ENCODE measurements around the gene C1orf159. TPM values are rescaled to one million over a fixed set of nuclear protein-coding genes. Genes with fewer than 3 reads are reported as not detected.

The C1orf159 gene
- total RNA-seq, 1 experiment from 2014 or later = 19.8 TPM

- no peak for DNase-seq (ENCODE audit: low read depth)
These were observed 20.9 kb downstream of the C1orf159 start for GRCh38 chr1:1094981-1095380.

GRCh38 chr1:1093610-1093943 is 22.3 kb downstream of the C1orf159 start:
- no peak for DNase-seq (ENCODE audit: low read depth)

GRCh38 chr1:1092894-1093609 is 22.8 kb downstream of the C1orf159 start:
- DNase-seq (ENCODE audit: low read depth) = no peak

- no peak for DNase-seq (ENCODE audit: low read depth)
These were observed 23.6 kb downstream of the C1orf159 start for GRCh38 chr1:1092149-1092855.

GRCh38 chr1:1091344-1092148 is 24.3 kb downstream of the C1orf159 start:
- no peak for DNase-seq (ENCODE audit: low read depth)

GRCh38 chr1:1090424-1091343 is 25.2 kb downstream of the C1orf159 start:
- no peak for DNase-seq (ENCODE audit: low read depth)

GRCh38 chr1:1089731-1090423 is 26.0 kb downstream of the C1orf159 start:
- no peak for DNase-seq (ENCODE audit: low read depth)

- DNase-seq (ENCODE audit: low read depth) = no peak
These were observed 26.8 kb downstream of the C1orf159 start for GRCh38 chr1:1088801-1089680.

GRCh38 chr1:1088029-1088800 is 27.7 kb downstream of the C1orf159 start:
- no peak for DNase-seq (ENCODE audit: low read depth)

GRCh38 chr1:1087351-1088028 is 28.4 kb downstream of the C1orf159 start:
- DNase-seq (ENCODE audit: low read depth) = no peak

GRCh38 chr1:1086911-1087341 is 29.0 kb downstream of the C1orf159 start:
- DNase-seq (ENCODE audit: low read depth) = no peak

GRCh38 chr1:1085911-1086841 is 29.7 kb downstream of the C1orf159 start:
- DNase-seq (ENCODE audit: low read depth) = no peak

GRCh38 chr1:1085171-1085841 is 30.6 kb downstream of the C1orf159 start:
- no peak for DNase-seq (ENCODE audit: low read depth)

- no peak for DNase-seq (ENCODE audit: low read depth)
These were observed 31.3 kb downstream of the C1orf159 start for GRCh38 chr1:1084372-1085170.
